ENCODE data around the gene RPP25L. TPM values are rescaled to one million over a fixed set of nuclear protein-coding genes. Genes with fewer than 3 reads are reported as not detected.

Gene RPP25L
- total and polyA plus RNA-seq, 10 of the 15 experiments (the other 5 are each of a cell fraction or from before 2014, with no cell fraction given): 7.7 to 30.2 (median 16.8) TPM

GRCh38 chr9:34571481-34571810, 40.5 kb downstream of the RPP25L start:
- RAD21 ChIA-PET (ENCODE audit: unreplicated experiment): no interaction called here
- ATAC-seq: no peak
- Histone ChIP-seq H2AFZ (ENCODE audit: control insufficient read depth, low read depth, low read length) (no peak overlapping the region), H3K36me3 (ENCODE audit: control insufficient read depth in 2 of 2, insufficient read depth in 2 of 2, low read length in 1 of 2) (no peaks in the 10 kb centered on the region), H3K4me3 (no peak overlapping the region), H4K20me1 (ENCODE audit: control insufficient read depth, insufficient read depth) (peaks cover 3% of the 10 kb centered on the region; the same call in 1 of the 2 replicates), H3K27me3 (replicated peaks in 1 of 2; ENCODE audit: control insufficient read depth in 2 of 2, insufficient read depth in 2 of 2, low read length in 1 of 2) (peaks cover 6% of the 10 kb centered on the region in 2 experiments; a peak in 3 of 4 replicates), H3K27ac (ENCODE audit: control insufficient read depth, insufficient read depth) (no peak overlapping the region), H3K4me1 (ENCODE audit: control insufficient read depth, insufficient read depth, low read length) (no peaks in the 10 kb centered on the region), H3K4me2 (ENCODE audit: control insufficient read depth, insufficient read depth) (no peak overlapping the region), H3K79me2 (ENCODE audit: control insufficient read depth, insufficient read depth, low read length) (no peaks in the 10 kb centered on the region), H3K9me3 (replicated peaks; ENCODE audit: control insufficient read depth, insufficient read depth, low read length) (no peaks in the 10 kb centered on the region), H3K9ac (ENCODE audit: control insufficient read depth, insufficient read depth, low read length) (no peak overlapping the region)
- SMC1A ChIA-PET (ENCODE audit: uncharacterized antibody, unreplicated experiment): no interaction called here
- WGBS (ENCODE audit: insufficient coverage, insufficient replicate concordance, low lambda C conversion rate, missing lambda C conversion rate): 45% methylated on average over 12 of the region's 12 CpGs
- in situ Hi-C loops (cut with MboI) (no loop called here), intact Hi-C loops (cut with micrococcal nuclease; ENCODE audit: unreplicated experiment) (no loop called here)
- no peak for DNase-seq (ENCODE audit: low read depth, low spot score)
- POLR2A ChIA-PET: no interaction called here
- no peak for FAIRE-seq
- CTCF ChIA-PET: no interaction called here
- no TSS peak for BruUV-seq (replicated peaks)
- no peak for TF ChIP-seq CHD1 (IDR thresholded peaks at IDR 0.05; ENCODE audit: low read depth, low read length)
- TF ChIP-seq ZNF24 (IDR thresholded peaks at IDR 0.05): no peak
- no peak for TF ChIP-seq CREM (IDR thresholded peaks at IDR 0.05; ENCODE audit: low read depth)
- TF ChIP-seq HCFC1 (IDR thresholded peaks at IDR 0.05; ENCODE audit: low read length): no peak
- TF ChIP-seq RAD51 (IDR thresholded peaks at IDR 0.05): no peak
- TF ChIP-seq BHLHE40 (IDR thresholded peaks at IDR 0.05; ENCODE audit: borderline replicate concordance in 1 of 2, low read depth in 2 of 2, low read length in 1 of 2): no peak
- TF ChIP-seq ZNF622 (IDR thresholded peaks at IDR 0.05): no peak
- no peak for TF ChIP-seq GABPA (IDR thresholded peaks at IDR 0.05; ENCODE audit: low read depth)
- TF ChIP-seq, protein P1, sequence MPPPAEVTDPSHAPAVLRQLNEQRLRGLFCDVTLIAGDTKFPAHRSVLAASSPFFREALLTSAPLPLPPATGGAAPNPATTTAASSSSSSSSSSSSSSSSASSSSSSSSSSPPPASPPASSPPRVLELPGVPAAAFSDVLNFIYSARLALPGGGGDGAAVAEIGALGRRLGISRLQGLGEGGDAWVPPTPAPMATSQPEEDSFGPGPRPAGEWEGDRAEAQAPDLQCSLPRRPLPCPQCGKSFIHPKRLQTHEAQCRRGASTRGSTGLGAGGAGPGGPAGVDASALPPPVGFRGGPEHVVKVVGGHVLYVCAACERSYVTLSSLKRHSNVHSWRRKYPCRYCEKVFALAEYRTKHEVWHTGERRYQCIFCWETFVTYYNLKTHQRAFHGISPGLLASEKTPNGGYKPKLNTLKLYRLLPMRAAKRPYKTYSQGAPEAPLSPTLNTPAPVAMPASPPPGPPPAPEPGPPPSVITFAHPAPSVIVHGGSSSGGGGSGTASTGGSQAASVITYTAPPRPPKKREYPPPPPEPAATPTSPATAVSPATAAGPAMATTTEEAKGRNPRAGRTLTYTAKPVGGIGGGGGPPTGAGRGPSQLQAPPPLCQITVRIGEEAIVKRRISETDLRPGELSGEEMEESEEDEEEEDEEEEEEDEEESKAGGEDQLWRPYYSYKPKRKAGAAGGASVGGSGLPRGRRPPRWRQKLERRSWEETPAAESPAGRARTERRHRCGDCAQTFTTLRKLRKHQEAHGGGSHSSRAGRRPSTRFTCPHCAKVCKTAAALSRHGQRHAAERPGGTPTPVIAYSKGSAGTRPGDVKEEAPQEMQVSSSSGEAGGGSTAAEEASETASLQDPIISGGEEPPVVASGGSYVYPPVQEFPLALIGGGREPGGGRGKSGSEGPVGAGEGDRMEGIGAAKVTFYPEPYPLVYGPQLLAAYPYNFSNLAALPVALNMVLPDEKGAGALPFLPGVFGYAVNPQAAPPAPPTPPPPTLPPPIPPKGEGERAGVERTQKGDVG (CRISPR knock-in tag; IDR thresholded peaks at IDR 0.05): no peak
- no peak for TF ChIP-seq CUX1 (IDR thresholded peaks at IDR 0.05; ENCODE audit: insufficient replicate concordance, low read depth, low read length)
- TF ChIP-seq CBX5 (IDR thresholded peaks at IDR 0.05; ENCODE audit: low read depth): no peak
- no peak for TF ChIP-seq ZZZ3 (IDR thresholded peaks at IDR 0.05; ENCODE audit: control insufficient read depth, insufficient read length, low read depth)
- TF ChIP-seq YBX1 (IDR thresholded peaks at IDR 0.05): no peak
- TF ChIP-seq ZBTB11 (CRISPR knock-in tag; IDR thresholded peaks at IDR 0.05): no peak

All from GM12878 (cell line).